ENCODE data around the gene METRNL.

DNA sequence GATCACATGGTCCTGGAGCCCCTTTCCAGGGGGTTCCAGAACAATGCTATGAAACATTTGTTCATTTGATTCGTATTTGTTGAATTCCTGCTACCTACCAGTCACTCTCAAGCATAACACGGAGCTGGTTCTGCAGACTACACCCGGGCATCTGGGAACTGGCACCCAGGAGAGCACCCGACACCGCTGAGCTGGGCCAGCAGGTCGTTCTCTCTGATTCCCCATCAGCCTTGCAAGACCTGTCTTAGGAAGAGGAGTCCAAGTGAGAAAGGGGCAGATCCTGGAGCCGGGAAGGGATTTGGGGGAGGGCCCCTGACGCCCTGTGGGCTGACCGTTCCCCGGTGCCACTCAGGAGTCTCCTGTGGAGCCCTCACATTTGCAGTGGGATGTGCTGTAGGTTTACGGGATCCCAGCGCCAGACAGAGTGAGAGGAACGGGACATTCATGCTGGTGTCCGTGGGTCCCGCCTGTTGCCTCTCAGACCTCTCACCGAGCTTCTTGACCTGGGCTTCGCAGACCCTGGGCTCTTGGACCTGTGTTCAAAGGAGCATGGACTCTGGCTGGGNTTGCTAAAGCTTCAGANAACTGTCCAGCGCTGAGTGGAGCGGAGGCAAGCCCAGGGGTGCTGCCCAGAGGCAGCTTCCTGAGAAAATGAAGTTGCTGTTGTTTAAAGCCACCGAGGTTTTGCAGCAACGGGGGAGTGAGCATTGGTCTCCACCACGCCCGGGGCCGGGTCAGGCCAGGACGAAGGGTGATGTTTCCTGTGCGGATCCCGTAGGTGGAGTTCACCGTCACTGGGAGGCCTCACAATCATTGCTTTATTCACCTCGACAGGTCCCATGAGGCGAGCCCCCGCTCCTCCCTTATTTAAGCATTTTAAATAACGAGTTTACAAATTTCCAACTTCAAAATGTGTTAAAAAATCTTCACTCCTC lies 49.2 kb downstream of the METRNL start:
- TF ChIP-seq EZH2 (IDR thresholded peaks at IDR 0.05; ENCODE audit: low read length, unreplicated experiment), result no peak
- TF ChIP-seq, protein P1, sequence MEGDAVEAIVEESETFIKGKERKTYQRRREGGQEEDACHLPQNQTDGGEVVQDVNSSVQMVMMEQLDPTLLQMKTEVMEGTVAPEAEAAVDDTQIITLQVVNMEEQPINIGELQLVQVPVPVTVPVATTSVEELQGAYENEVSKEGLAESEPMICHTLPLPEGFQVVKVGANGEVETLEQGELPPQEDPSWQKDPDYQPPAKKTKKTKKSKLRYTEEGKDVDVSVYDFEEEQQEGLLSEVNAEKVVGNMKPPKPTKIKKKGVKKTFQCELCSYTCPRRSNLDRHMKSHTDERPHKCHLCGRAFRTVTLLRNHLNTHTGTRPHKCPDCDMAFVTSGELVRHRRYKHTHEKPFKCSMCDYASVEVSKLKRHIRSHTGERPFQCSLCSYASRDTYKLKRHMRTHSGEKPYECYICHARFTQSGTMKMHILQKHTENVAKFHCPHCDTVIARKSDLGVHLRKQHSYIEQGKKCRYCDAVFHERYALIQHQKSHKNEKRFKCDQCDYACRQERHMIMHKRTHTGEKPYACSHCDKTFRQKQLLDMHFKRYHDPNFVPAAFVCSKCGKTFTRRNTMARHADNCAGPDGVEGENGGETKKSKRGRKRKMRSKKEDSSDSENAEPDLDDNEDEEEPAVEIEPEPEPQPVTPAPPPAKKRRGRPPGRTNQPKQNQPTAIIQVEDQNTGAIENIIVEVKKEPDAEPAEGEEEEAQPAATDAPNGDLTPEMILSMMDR (conservative IDR thresholded peaks at IDR 0.05; ENCODE audit: low read depth, low read length), result no peak
- no peak for TF ChIP-seq EZH2phosphoT487 (IDR thresholded peaks at IDR 0.05; ENCODE audit: borderline replicate concordance, low read length)

Data from PC-3 (cell line).